ENCODE measurements around the gene SCIN.

SCIN gene

GRCh38 chr7:12569673-12570072 is 847 bp upstream of the SCIN start:
- DNase-seq: no peak

- DNase-seq: no peak
Observed at GRCh38 chr7:12570168-12570533, 369 bp upstream of the SCIN start.

- no peak for DNase-seq
Observed at GRCh38 chr7:12571691-12572090, 1.2 kb downstream of the SCIN start.

- DNase-seq: no peak
Observed at GRCh38 chr7:12572941-12573575, 2.5 kb downstream of the SCIN start.

GRCh38 chr7:12573885-12574284 is 3.4 kb downstream of the SCIN start:
- DNase-seq: no peak

GRCh38 chr7:12578930-12579640 is 8.6 kb downstream of the SCIN start:
- no peak for DNase-seq

- DNase-seq: no peak
Observed at GRCh38 chr7:12581897-12582296, 11.4 kb downstream of the SCIN start.

- no peak for DNase-seq
Observed at GRCh38 chr7:12582362-12582761, 11.8 kb downstream of the SCIN start.

GRCh38 chr7:12583176-12583575 is 12.7 kb downstream of the SCIN start:
- DNase-seq: no peak

- no peak for DNase-seq
Observed at GRCh38 chr7:12583922-12584321, 13.4 kb downstream of the SCIN start.

- DNase-seq: no peak
Observed at GRCh38 chr7:12584930-12585329, 14.4 kb downstream of the SCIN start.

GRCh38 chr7:12586271-12586670 is 15.8 kb downstream of the SCIN start:
- DNase-seq: no peak

- no peak for DNase-seq
Observed at GRCh38 chr7:12588259-12588904, 17.9 kb downstream of the SCIN start.

- DNase-seq: no peak
Observed at GRCh38 chr7:12590559-12590958, 20.0 kb downstream of the SCIN start.

GRCh38 chr7:12594122-12594897 is 23.8 kb downstream of the SCIN start:
- no peak for DNase-seq

GRCh38 chr7:12595148-12595547 is 24.6 kb downstream of the SCIN start:
- DNase-seq: no peak

GRCh38 chr7:12596225-12596790 is 25.8 kb downstream of the SCIN start:
- DNase-seq: no peak

GRCh38 chr7:12601302-12601869 is 30.9 kb downstream of the SCIN start:
- no peak for DNase-seq

- no peak for DNase-seq
Observed at GRCh38 chr7:12607134-12607533, 36.6 kb downstream of the SCIN start.

- DNase-seq: no peak
Observed at GRCh38 chr7:12609561-12609960, 39.0 kb downstream of the SCIN start.

GRCh38 chr7:12610899-12611298 is 40.4 kb downstream of the SCIN start:
- DNase-seq: no peak

- no peak for DNase-seq
Observed at GRCh38 chr7:12612622-12613021, 42.1 kb downstream of the SCIN start.
